Karpas-422 (cell line): ENCODE results near the gene BCL7C. TPM values are rescaled to one million over a fixed set of nuclear protein-coding genes. Genes with fewer than 3 reads are reported as not detected.

Experiments used
- DNase-seq: peaks from one replicate; pipeline ENCODE4 v3.0.0-alpha.2; 2015
- H2AFZ ChIP-seq: fragments of 200-600 bp; sonication (generic); 2 replicates; pipeline ENCODE4 v1.6.1; 2014; ENCODE audit warnings: antibody characterized with exemption, low read length, mixed read lengths
- H3K27ac ChIP-seq: fragments of 200-600 bp; sonication (generic); 2 replicates; pipeline ENCODE4 v1.5.1; 2014; ENCODE audit warnings: mild to moderate bottlenecking, low read length, moderate library complexity
- H3K27me3 ChIP-seq: fragments of 200-600 bp; sonication (generic); 2 replicates; pipeline ENCODE4 v1.6.1; 2014; ENCODE audit warnings: low read length, mixed read lengths
- H3K36me3 ChIP-seq: fragments of 200-600 bp; sonication (generic); 2 replicates; pipeline ENCODE4 v1.6.1; 2014; ENCODE audit warnings: low read length, mixed read lengths; ENCODE audit not compliant: insufficient read depth
- H3K4me1 ChIP-seq: fragments of 200-600 bp; sonication (generic); 2 replicates; pipeline ENCODE4 v1.6.1; 2014; ENCODE audit warnings: mild to moderate bottlenecking, low read length, mixed read lengths
- H3K4me2 ChIP-seq: fragments of 200-600 bp; sonication (generic); 2 replicates; pipeline ENCODE4 v1.6.1; 2014; ENCODE audit warnings: low read length, low read depth, mild to moderate bottlenecking; ENCODE audit not compliant: poor library complexity, severe bottlenecking
- H3K4me3 ChIP-seq: fragments of 200-600 bp; sonication (generic); 2 replicates; pipeline ENCODE4 v1.5.1; 2014; ENCODE audit warnings: mild to moderate bottlenecking, antibody characterized with exemption, low read length, mixed read lengths
- H3K79me2 ChIP-seq: fragments of 200-600 bp; sonication (generic); 2 replicates; pipeline ENCODE4 v1.6.1; 2014; ENCODE audit warnings: mild to moderate bottlenecking, low read length, mixed read lengths
- H3K9ac ChIP-seq: fragments of 200-600 bp; sonication (generic); 2 replicates; pipeline ENCODE4 v1.6.0; 2014; ENCODE audit warnings: low read length
- H3K9me2 ChIP-seq: fragments of 200-600 bp; sonication (generic), shearing (Covaris generic); replicated peaks from 2 replicates; pipeline ENCODE4 v1.6.0; 2014; ENCODE audit warnings: mild to moderate bottlenecking, low read length, moderate library complexity; ENCODE audit not compliant: insufficient read depth
- H3K9me3 ChIP-seq: fragments of 300-700, 200-600 bp; sonication (generic); 2 replicates; pipeline ENCODE4 v1.6.1; 2014; ENCODE audit warnings: low read length, mixed read lengths
- H4K20me1 ChIP-seq: fragments of 200-600 bp; sonication (generic); 2 replicates; pipeline ENCODE4 v1.6.1; 2014; ENCODE audit warnings: mild to moderate bottlenecking, antibody characterized with exemption, low read length, low read depth; ENCODE audit not compliant: insufficient read depth
- total RNA-seq: library from RNA; depleted of rRNA; stranded (reverse); fragments of >200 nt; shearing (Covaris generic); gene quantifications from 2 replicates; pipeline ENCODE4 v1.2.3, GENCODE V29; 2014; ENCODE audit warnings: low replicate concordance

The BCL7C gene
- total RNA-seq, 1 experiment from 2014 or later = 27.4 TPM

DNA sequence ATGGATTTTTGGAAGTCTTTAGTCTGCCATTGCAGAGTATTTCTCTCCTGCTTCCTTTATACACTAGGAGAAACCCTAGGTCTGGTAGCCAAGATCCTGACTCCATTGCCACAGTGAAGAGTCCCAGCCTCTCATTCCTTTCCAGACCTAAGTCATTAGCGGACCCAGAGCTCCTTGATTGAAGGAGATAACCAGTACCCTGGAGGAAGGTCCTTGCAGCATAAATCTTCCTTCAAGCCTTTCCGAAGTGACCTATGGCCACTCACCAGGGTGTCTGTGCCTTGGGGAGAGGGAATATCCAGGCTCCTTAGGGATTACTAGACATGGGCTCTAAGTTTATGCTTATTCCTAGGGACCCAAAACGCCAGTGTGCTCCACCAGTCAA, 35.8 kb downstream of the BCL7C start:
- no peak overlapping the region for H3K9ac ChIP-seq
- H4K20me1 ChIP-seq = no peaks in the 10 kb centered on the region
- no peaks in the 10 kb centered on the region for H3K9me2 ChIP-seq
- no peaks in the 10 kb centered on the region for H3K27me3 ChIP-seq
- no peaks in the 10 kb centered on the region for H3K36me3 ChIP-seq
- no peak overlapping the region for H2AFZ ChIP-seq
- no peak for DNase-seq
- no peaks in the 10 kb centered on the region for H3K9me3 ChIP-seq
- no peak overlapping the region for H3K4me3 ChIP-seq
- H3K27ac ChIP-seq = no peak overlapping the region
- no peaks in the 10 kb centered on the region for H3K4me1 ChIP-seq
- no peak overlapping the region for H3K4me2 ChIP-seq
- H3K79me2 ChIP-seq = no peaks in the 10 kb centered on the region

GRCh38 chr16:30853758-30854157, 40.1 kb downstream of the BCL7C start:
- no peaks in the 10 kb centered on the region for H4K20me1 ChIP-seq

GRCh38 chr16:30850246-30850645, 43.6 kb downstream of the BCL7C start:
- Histone ChIP-seq H3K79me2 (no peaks in the 10 kb centered on the region), H3K27ac (no peak overlapping the region), H3K4me3 (no peak overlapping the region), H3K27me3 (no peaks in the 10 kb centered on the region), H3K9me3 (no peaks in the 10 kb centered on the region), H3K36me3 (no peaks in the 10 kb centered on the region), H2AFZ (no peak overlapping the region), H3K4me2 (no peak overlapping the region), H3K9ac (no peak overlapping the region), H4K20me1 (no peaks in the 10 kb centered on the region), H3K9me2 (no peaks in the 10 kb centered on the region), H3K4me1 (peaks cover 1% of the 10 kb centered on the region; the same call in 1 of the 2 replicates)
- DNase-seq = no peak

More at GRCh38 chr16:30853758-30854157, 40.1 kb downstream of the BCL7C start:
- H3K9me2 ChIP-seq = no peaks in the 10 kb centered on the region
- DNase-seq = no peak
- H3K27me3 ChIP-seq = no peaks in the 10 kb centered on the region
- no peak overlapping the region for H3K4me2 ChIP-seq
- H3K9ac ChIP-seq = no peak overlapping the region
- H3K4me3 ChIP-seq = no peak overlapping the region
- no peaks in the 10 kb centered on the region for H3K79me2 ChIP-seq
- no peak overlapping the region for H3K27ac ChIP-seq
- H3K9me3 ChIP-seq = no peaks in the 10 kb centered on the region
- H2AFZ ChIP-seq = no peak overlapping the region
- no peaks in the 10 kb centered on the region for H3K36me3 ChIP-seq
- no peaks in the 10 kb centered on the region for H3K4me1 ChIP-seq

- Histone ChIP-seq H3K9ac (no peak overlapping the region), H3K27me3 (no peaks in the 10 kb centered on the region), H3K79me2 (no peaks in the 10 kb centered on the region), H3K36me3 (no peaks in the 10 kb centered on the region), H3K9me2 (no peaks in the 10 kb centered on the region), H3K9me3 (no peaks in the 10 kb centered on the region), H3K4me3 (no peak overlapping the region), H4K20me1 (no peaks in the 10 kb centered on the region), H3K4me1 (peaks cover 7% of the 10 kb centered on the region), H2AFZ (no peak overlapping the region), H3K4me2 (no peak overlapping the region), H3K27ac (no peak overlapping the region)
- DNase-seq = no peak
These were observed 47.1 kb downstream of the BCL7C start for GRCh38 chr16:30846649-30847402.

DNA sequence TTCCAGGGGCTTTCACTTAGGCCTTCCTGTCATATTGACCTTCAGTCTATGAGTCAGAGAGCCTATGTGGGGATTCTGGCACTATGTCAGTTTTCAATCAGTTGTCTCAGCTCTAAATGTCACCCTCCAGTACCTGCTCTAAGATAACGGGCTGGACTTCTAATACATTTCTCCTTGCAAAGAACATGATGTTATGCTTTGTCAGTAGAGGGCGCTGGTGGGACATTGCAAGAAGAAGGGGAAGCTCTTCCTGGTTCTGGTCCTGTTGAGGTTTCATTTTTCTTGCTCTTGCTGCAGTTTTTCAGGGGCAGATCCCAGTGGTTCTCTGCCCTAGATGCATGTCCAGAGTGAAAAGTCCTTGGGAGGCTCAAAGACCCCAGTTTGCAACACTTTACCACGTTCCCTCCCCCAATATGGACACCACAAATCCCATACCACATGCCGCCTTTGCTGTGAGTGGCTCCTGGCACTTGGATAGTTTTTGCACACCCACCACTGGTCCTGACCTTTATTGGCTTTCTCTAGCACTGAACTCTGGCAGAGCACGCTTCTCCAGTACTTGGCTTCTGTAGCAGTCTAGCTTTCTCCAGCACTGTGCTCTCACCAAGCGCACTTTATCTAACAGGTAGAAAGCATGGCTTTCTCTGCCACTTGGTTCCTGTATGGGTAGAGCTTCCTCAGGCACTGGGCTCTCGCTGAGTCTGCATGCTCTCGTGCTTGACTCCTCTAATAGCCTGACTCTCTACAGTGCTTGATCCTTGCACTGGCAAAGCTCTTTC, 49.0 kb downstream of the BCL7C start:
- H3K79me2 ChIP-seq = no peaks in the 10 kb centered on the region
- H3K9ac ChIP-seq = peak overlapping the region; percentile 57
- no peaks in the 10 kb centered on the region for H3K27me3 ChIP-seq
- peak overlapping the region; percentile 44; the same call in 1 of the 2 replicates for H3K4me3 ChIP-seq
- peaks cover 7% of the 10 kb centered on the region for H3K4me1 ChIP-seq
- peak overlapping the region; percentile 59 for H3K4me2 ChIP-seq
- H3K27ac ChIP-seq = no peak overlapping the region
- H3K9me2 ChIP-seq = no peaks in the 10 kb centered on the region
- H3K9me3 ChIP-seq = no peaks in the 10 kb centered on the region
- no peaks in the 10 kb centered on the region for H3K36me3 ChIP-seq
- DNase-seq = peak; percentile 96
- peak overlapping the region; percentile 83 for H2AFZ ChIP-seq
- no peaks in the 10 kb centered on the region for H4K20me1 ChIP-seq

DNA sequence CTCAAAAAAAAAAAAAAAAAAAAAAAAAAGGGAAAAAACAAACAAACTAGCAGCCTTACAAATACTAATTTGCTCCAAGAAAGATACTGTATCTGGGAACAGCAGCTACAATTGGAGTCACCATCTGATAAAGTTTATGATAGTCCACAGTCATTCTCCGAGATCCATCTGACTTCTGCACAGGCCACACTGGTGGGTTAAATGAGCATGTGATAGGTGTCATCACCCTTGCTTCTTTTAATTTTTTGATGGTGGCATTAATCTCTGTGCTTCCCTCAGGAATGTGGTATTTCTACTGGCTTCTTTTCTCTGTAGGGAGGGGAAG, 49.6 kb downstream of the BCL7C start:
- Histone ChIP-seq H4K20me1 (no peaks in the 10 kb centered on the region), H3K27me3 (no peaks in the 10 kb centered on the region), H3K27ac (no peak overlapping the region), H3K79me2 (no peaks in the 10 kb centered on the region), H3K36me3 (no peaks in the 10 kb centered on the region), H3K9me3 (no peaks in the 10 kb centered on the region), H3K4me1 (peaks cover 7% of the 10 kb centered on the region), H3K4me3 (no peak overlapping the region), H2AFZ (no peak overlapping the region), H3K4me2 (no peak overlapping the region), H3K9me2 (no peaks in the 10 kb centered on the region), H3K9ac (no peak overlapping the region)
- DNase-seq = no peak

GRCh38 chr16:30843501-30843900, 50.4 kb downstream of the BCL7C start:
- Histone ChIP-seq H3K36me3 (no peaks in the 10 kb centered on the region), H4K20me1 (no peaks in the 10 kb centered on the region), H3K4me2 (no peak overlapping the region), H3K4me3 (no peak overlapping the region), H3K27me3 (no peaks in the 10 kb centered on the region), H3K9me2 (no peaks in the 10 kb centered on the region), H2AFZ (no peak overlapping the region), H3K9ac (no peak overlapping the region), H3K27ac (no peak overlapping the region), H3K9me3 (no peaks in the 10 kb centered on the region), H3K79me2 (no peaks in the 10 kb centered on the region), H3K4me1 (peaks cover 7% of the 10 kb centered on the region)
- DNase-seq = no peak

- H4K20me1 ChIP-seq = no peaks in the 10 kb centered on the region
- no peaks in the 10 kb centered on the region for H3K9me2 ChIP-seq
- no peak overlapping the region for H3K9ac ChIP-seq
- no peak overlapping the region for H3K4me3 ChIP-seq
- H3K79me2 ChIP-seq = no peaks in the 10 kb centered on the region
- H3K4me1 ChIP-seq = peaks cover 7% of the 10 kb centered on the region
- no peak overlapping the region for H2AFZ ChIP-seq
- no peak overlapping the region for H3K4me2 ChIP-seq
- no peak for DNase-seq
- no peaks in the 10 kb centered on the region for H3K36me3 ChIP-seq
- H3K27ac ChIP-seq = no peak overlapping the region
- H3K27me3 ChIP-seq = no peaks in the 10 kb centered on the region
- H3K9me3 ChIP-seq = no peaks in the 10 kb centered on the region
These were observed 50.9 kb downstream of the BCL7C start for GRCh38 chr16:30842971-30843370.
